AG10803 (cell line): Measurements from ENCODE around the gene CA10.

ENCODE experiments used
- DNase-seq: peaks from one replicate; pipeline ENCODE4 v3.0.0; 2010; ENCODE audit warnings: low read depth
- H3K4me3 ChIP-seq: 2 replicates; pipeline ENCODE4 v1.5.1; 2011; ENCODE audit warnings: mild to moderate bottlenecking, low read length, control low read depth
- TF ChIP-seq, protein P1 (sequence below): conservative IDR thresholded peaks from 2 replicates; pipeline ENCODE4 v1.5.1; 2011; ENCODE audit warnings: mild to moderate bottlenecking, low read length, control low read depth, inconsistent platforms

Gene CA10

DNA sequence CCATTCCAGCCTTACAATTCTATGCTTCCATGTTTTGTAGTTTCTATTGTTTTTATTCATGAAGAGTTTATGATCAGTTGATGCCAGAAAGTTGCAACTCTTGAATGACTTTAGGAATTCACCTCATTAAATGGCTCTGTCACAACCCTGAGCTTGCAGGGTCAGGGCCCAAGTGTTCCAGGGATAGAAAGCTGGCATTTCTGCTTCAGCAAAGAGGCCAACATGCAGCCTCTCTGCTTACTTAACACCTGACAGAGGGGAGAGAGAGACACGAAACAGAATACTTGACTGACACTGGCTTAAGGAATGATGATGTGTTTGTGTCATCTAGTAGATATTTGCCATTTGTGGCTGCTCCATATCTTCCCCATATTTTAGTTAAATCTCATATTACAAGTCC is 328.1 kb downstream of the CA10 start:
- TF ChIP-seq, protein P1, sequence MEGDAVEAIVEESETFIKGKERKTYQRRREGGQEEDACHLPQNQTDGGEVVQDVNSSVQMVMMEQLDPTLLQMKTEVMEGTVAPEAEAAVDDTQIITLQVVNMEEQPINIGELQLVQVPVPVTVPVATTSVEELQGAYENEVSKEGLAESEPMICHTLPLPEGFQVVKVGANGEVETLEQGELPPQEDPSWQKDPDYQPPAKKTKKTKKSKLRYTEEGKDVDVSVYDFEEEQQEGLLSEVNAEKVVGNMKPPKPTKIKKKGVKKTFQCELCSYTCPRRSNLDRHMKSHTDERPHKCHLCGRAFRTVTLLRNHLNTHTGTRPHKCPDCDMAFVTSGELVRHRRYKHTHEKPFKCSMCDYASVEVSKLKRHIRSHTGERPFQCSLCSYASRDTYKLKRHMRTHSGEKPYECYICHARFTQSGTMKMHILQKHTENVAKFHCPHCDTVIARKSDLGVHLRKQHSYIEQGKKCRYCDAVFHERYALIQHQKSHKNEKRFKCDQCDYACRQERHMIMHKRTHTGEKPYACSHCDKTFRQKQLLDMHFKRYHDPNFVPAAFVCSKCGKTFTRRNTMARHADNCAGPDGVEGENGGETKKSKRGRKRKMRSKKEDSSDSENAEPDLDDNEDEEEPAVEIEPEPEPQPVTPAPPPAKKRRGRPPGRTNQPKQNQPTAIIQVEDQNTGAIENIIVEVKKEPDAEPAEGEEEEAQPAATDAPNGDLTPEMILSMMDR = no peak
- H3K4me3 ChIP-seq = no peak overlapping the region
- DNase-seq = no peak

DNA sequence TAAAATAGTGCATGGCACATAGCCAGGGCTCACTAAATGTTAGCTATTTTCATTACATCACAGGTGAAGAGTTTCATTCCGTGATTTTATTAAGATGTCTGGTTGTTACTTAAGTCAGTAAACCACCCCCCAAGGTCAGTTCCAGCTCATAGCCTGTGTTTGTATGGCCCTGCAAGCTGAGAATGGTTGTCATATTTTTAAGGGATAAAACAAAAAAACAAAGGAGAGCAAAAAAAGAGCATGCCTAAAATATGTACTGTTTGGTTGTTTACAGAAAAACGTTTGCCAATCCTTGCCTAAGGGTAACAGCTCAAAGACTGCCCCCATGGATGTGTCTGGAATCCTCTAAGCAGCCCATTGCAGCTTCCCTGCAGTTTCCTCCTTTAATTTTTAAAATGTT is 329.6 kb downstream of the CA10 start:
- H3K4me3 ChIP-seq = no peak overlapping the region
- DNase-seq = no peak
- TF ChIP-seq, protein P1 = no peak

DNA sequence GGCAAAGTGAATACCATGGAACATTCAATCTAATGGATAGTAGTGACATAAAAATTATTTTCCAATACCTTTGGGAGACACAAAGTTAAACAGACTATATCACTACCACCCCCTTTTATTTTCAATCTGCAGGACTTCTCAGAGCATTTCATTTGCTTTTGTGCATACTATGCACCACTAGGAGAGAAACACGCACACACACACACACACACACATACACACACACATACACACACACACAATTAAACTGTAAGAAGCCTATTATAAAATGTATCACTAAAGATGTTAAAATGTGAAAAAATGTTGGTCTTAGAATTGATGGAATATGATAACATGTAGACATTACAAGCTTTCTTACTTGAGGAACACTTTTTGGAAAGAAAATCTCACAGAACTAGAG is 331.4 kb downstream of the CA10 start:
- TF ChIP-seq, protein P1 = no peak
- no peak for DNase-seq
- H3K4me3 ChIP-seq = no peak overlapping the region

DNA sequence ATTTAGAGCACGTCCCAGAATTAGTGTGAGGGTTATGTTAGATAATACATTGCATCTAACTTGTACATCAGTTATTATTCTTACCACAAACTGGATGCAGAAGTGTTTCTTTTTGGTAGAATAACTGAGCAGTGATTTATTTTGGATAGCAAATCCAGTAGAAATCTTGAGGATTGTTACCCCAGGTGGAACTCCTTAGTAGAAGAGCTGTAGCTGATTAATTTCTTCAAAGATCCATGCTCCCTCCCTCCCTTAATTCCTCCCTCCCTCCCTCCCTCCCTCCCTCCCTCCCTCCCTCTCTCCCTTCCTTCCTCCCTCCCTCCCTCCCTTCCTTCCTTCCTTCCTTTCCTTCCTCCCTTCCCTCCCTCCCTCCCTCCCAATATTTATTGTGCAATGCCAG is 337.7 kb downstream of the CA10 start:
- DNase-seq = no peak
- no peak overlapping the region for H3K4me3 ChIP-seq
- TF ChIP-seq, protein P1 = no peak

DNA sequence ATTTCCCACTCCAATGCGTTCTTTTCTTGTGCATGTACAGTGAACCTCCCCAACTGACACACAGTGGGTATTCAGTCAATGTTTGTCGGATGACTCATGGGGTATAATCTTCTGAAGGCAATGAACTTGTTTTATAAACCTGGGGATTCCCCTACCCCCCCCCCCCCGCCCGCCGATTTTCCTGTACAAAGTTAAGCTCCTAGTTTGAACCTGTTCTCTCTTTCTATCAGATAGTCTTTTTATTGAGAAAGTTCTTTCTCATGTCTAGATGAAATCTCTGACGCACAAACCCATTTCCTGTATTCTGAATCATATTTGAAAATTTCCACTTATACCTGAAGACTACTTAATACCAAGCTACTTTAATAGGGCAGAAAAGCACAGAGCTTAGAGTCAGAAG is 338.3 kb downstream of the CA10 start:
- no peak overlapping the region for H3K4me3 ChIP-seq
- TF ChIP-seq, protein P1 = no peak
- no peak for DNase-seq

DNA sequence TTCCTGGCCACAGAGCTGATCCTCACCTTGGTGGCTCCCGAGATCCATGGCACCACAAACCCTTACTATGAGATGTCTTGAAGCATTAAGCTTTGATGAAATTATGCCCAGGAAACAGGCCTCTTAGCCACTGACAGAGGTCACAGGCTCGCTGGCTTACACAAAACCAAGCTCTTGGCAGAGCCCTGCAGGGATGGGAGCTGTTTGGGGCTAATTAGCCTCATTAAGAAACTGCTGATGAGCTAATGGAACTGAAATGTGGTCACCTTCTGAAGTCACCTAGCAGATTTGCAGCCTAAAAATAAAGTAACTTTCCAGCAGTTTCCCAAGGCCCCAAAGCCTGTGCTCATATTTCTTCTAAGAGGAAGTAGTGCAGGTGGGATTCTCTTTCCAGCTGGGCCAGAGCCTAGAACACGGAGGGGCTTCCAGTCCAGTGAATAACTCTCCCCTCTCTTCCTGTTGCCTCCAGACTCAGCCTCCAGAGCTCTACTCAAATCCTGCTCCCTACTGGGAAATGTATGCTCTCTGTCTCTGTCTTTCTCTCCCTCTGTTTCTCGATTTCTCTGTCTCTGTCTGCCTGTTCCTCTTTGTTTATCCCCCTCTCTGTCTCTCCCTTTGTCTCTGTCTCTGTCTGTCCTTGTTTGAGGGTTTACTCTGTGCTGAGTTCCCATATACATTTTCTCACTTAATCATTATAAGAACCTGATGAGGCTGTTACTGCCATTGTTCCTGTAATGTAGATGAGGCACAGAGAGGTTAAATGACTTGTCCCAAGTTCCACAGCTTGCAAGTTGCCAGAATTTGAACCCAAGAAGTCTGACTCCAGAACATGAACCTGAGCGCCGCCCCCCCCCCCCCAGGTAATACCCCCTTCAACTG is 338.9 kb downstream of the CA10 start:
- DNase-seq = no peak
- TF ChIP-seq, protein P1 = no peak
- H3K4me3 ChIP-seq = no peak overlapping the region

DNA sequence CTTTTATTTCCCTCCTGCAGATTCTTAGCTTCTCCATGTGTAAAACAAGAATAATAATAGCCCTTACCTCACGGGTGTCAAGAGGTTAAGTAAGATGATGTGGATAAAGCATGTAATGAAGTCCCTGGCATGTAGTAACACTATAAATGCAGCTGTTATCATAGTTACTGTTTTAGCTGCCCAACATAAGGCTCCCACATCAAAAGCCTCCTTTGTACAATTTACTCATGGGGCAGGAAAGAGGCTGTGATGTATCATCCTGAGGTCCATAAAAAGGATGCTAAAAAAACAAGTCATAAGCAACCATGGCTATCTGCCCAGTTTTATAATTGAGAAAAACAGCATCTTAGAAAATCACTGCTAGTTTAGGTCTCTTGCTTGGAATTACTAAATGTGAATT is 339.7 kb downstream of the CA10 start:
- H3K4me3 ChIP-seq = no peak overlapping the region
- DNase-seq = no peak
- TF ChIP-seq, protein P1 = no peak
